Ishikawa (cell line): ENCODE results near the gene EPHA3.

Experiments
- CEBPB ChIP-seq: IDR thresholded peaks from 2 replicates; pipeline ENCODE4 v1.6.1; 2012
- CREB1 ChIP-seq: IDR thresholded peaks from 2 replicates; pipeline ENCODE4 v1.6.1; 2012; ENCODE audit warnings: low read depth
- EGR1 ChIP-seq: IDR thresholded peaks from 2 replicates; pipeline ENCODE4 v1.6.1; 2012
- EP300 ChIP-seq: IDR thresholded peaks from 2 replicates; pipeline ENCODE4 v1.6.1; 2012; ENCODE audit warnings: borderline replicate concordance
- FOXM1 ChIP-seq: IDR thresholded peaks from 2 replicates; pipeline ENCODE4 v1.6.1; 2012; ENCODE audit warnings: low read depth, borderline replicate concordance
- MAX ChIP-seq: IDR thresholded peaks from 2 replicates; pipeline ENCODE4 v1.6.1; 2012
- NFIC ChIP-seq: IDR thresholded peaks from 2 replicates; pipeline ENCODE4 v1.6.1; 2012
- RAD21 ChIP-seq: IDR thresholded peaks from 2 replicates; pipeline ENCODE4 v1.6.1; 2012; ENCODE audit warnings: low read depth
- TAF1 ChIP-seq: IDR thresholded peaks from 2 replicates; pipeline ENCODE4 v1.6.1; 2012; ENCODE audit warnings: low read depth, mild to moderate bottlenecking
- TCF12 ChIP-seq: IDR thresholded peaks from 2 replicates; pipeline ENCODE4 v1.6.1; 2012; ENCODE audit warnings: low read depth
- TEAD4 ChIP-seq: IDR thresholded peaks from 2 replicates; pipeline ENCODE4 v1.6.1; 2012
- USF1 ChIP-seq: IDR thresholded peaks from 2 replicates; pipeline ENCODE4 v1.6.1; 2012
- YY1 ChIP-seq: IDR thresholded peaks from 2 replicates; pipeline ENCODE4 v1.6.1; 2012; ENCODE audit warnings: low read depth
- ZBTB7A ChIP-seq: IDR thresholded peaks from 2 replicates; pipeline ENCODE4 v1.6.1; 2012; ENCODE audit warnings: low read depth
- TF ChIP-seq, protein P1 (sequence below): IDR thresholded peaks from 2 replicates; pipeline ENCODE4 v1.6.1; 2012; ENCODE audit warnings: low read depth, mild to moderate bottlenecking

EPHA3 gene

GRCh38 chr3:89358281-89358680, 250.9 kb downstream of the EPHA3 start:
- no peak for TF ChIP-seq RAD21
- TF ChIP-seq TAF1: no peak
- TF ChIP-seq EGR1: no peak
- no peak for TF ChIP-seq MAX
- no peak for TF ChIP-seq YY1

DNA sequence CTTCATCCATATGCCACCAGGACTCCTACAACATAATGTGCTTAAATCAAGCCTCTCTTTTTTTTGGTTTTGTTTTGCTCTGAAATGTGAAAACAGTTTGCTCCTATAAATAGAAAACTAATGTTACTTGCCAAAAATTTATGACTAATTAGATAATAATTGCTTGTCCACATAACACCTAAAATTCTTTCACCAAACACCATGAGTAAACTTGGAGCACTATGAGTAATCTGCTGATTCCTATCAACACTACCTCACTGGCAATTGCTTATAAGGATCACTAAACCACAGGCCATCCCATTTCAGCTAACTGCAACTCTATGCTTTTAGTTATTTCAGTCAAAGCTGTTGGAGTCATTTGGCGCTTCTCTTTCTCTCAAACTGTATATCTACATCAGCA, 252.7 kb downstream of the EPHA3 start:
- no peak for TF ChIP-seq EGR1
- no peak for TF ChIP-seq RAD21
- no peak for TF ChIP-seq USF1
- TF ChIP-seq, protein P1, sequence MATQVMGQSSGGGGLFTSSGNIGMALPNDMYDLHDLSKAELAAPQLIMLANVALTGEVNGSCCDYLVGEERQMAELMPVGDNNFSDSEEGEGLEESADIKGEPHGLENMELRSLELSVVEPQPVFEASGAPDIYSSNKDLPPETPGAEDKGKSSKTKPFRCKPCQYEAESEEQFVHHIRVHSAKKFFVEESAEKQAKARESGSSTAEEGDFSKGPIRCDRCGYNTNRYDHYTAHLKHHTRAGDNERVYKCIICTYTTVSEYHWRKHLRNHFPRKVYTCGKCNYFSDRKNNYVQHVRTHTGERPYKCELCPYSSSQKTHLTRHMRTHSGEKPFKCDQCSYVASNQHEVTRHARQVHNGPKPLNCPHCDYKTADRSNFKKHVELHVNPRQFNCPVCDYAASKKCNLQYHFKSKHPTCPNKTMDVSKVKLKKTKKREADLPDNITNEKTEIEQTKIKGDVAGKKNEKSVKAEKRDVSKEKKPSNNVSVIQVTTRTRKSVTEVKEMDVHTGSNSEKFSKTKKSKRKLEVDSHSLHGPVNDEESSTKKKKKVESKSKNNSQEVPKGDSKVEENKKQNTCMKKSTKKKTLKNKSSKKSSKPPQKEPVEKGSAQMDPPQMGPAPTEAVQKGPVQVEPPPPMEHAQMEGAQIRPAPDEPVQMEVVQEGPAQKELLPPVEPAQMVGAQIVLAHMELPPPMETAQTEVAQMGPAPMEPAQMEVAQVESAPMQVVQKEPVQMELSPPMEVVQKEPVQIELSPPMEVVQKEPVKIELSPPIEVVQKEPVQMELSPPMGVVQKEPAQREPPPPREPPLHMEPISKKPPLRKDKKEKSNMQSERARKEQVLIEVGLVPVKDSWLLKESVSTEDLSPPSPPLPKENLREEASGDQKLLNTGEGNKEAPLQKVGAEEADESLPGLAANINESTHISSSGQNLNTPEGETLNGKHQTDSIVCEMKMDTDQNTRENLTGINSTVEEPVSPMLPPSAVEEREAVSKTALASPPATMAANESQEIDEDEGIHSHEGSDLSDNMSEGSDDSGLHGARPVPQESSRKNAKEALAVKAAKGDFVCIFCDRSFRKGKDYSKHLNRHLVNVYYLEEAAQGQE: no peak

GRCh38 chr3:89362496-89362895, 255.1 kb downstream of the EPHA3 start:
- TF ChIP-seq FOXM1: no peak

- TF ChIP-seq FOXM1 (no peak), CREB1 (no peak), TEAD4 (no peak), YY1 (no peak), RAD21 (no peak), NFIC (no peak), EP300 (no peak), EGR1 (no peak), TCF12 (no peak), CEBPB (no peak), USF1 (no peak), MAX (no peak), ZBTB7A (no peak), TAF1 (no peak)
- TF ChIP-seq, protein P1: no peak
These were observed 255.8 kb downstream of the EPHA3 start for GRCh38 chr3:89363171-89363570.

DNA sequence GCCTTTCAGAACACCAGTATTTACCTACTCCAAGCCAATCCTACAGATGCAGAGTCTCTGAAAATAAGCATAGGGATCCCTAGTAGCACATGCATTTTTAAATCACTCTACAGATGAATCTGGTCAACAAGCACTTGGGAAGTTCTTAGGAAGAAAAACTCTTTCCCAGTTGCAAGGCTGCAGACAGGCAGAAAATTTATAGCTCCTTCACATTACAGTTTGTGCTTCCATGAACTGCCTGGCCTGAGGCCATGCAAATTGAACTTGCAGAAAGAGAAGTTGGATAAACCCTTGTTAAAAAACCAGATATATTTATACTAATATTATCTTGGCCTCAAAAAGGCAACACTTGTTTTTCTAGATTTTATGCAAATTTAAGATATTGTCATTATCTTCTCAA, 256.9 kb downstream of the EPHA3 start:
- TF ChIP-seq USF1 (no peak), EP300 (no peak), NFIC (no peak), EGR1 (no peak), TCF12 (no peak), RAD21 (no peak), MAX (no peak), FOXM1 (no peak), TAF1 (no peak), TEAD4 (no peak), YY1 (no peak), ZBTB7A (no peak), CREB1 (no peak), CEBPB (no peak)
- TF ChIP-seq, protein P1: no peak
